GM12801 (cell line): ENCODE measurements around the gene PTGR3.

Experiments
- TF ChIP-seq, protein P1 (sequence below): IDR thresholded peaks from one replicate; pipeline ENCODE4 v1.5.1; 2011; ENCODE audit warnings: control low read depth; ENCODE audit not compliant: insufficient read length; ENCODE audit errors: extremely low read depth

Gene PTGR3

DNA sequence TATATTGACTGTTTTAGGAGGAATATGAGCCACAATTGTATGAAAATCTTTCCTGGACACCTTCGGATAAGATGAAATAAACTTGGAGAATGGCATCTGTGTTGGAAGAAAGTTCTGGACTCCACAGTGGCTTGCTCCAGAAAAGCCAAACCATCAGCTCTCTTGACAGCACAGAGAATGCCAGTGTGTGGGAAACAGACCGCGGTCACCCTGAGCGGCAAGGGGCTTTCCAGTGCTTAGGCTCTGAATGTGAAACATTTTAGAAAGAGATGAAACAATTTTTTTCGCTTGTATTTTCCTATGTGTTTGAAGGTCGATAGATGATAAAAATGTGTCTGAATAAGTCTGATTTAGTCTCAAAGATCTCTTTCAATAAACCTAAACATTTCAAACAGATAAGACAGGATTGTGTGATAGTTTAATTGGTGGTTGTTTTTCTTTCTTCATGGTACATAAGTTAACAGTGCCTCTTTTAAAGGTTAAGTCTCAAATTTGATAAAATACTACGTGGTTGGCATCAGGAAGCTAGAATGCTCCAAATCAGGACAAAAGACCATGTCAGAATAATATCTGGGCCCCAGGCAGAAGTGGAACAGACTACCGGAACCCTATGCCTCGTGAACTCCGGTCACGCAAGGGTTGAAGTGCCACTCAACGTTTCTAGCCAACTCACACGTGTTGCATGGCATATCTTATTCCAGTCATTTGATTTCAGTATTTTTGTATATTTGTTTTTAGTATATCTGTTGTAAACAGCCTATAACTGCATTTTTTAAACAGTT, 28.9 kb downstream of the PTGR3 start:
- TF ChIP-seq, protein P1, sequence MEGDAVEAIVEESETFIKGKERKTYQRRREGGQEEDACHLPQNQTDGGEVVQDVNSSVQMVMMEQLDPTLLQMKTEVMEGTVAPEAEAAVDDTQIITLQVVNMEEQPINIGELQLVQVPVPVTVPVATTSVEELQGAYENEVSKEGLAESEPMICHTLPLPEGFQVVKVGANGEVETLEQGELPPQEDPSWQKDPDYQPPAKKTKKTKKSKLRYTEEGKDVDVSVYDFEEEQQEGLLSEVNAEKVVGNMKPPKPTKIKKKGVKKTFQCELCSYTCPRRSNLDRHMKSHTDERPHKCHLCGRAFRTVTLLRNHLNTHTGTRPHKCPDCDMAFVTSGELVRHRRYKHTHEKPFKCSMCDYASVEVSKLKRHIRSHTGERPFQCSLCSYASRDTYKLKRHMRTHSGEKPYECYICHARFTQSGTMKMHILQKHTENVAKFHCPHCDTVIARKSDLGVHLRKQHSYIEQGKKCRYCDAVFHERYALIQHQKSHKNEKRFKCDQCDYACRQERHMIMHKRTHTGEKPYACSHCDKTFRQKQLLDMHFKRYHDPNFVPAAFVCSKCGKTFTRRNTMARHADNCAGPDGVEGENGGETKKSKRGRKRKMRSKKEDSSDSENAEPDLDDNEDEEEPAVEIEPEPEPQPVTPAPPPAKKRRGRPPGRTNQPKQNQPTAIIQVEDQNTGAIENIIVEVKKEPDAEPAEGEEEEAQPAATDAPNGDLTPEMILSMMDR, result no peak

DNA sequence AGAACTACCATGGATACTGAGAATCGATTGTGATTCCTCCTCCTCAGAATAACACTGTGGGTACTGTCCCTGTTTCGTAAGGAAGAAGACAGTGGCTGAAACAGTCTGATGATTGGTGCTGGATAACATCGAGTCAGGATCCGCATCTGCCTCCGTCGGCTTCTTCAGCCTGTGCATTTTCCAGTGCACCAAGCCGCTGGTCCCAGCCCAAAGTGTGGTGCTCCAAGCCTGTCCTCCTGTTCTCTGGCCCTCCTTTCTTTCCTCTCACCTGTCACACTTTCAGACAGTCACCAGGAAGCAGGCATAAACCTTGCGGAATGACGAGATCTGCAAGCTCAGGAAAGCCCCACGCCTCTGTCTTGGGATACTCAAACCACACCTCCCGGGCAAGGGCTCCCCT, 30.6 kb downstream of the PTGR3 start:
- TF ChIP-seq, protein P1, result no peak

DNA sequence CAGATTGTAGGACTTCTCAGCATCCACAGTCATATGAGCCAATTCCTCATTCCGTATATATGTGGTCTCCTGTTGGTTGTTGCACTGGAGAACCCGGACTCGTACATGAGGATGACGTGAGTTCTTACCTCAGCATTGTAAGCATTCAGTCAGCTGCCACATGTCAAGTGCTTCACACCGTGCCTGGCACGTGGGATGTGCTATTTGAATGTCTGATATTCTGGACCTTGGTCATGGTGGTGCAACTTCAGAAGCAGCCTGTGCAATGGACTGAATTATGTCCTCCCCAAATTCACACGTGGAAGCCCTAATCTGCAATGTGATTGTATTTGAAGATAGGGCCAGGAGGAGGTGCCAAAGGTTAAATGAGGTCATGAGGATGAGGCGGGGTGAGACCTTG, 32.1 kb downstream of the PTGR3 start:
- TF ChIP-seq, protein P1, result no peak

DNA sequence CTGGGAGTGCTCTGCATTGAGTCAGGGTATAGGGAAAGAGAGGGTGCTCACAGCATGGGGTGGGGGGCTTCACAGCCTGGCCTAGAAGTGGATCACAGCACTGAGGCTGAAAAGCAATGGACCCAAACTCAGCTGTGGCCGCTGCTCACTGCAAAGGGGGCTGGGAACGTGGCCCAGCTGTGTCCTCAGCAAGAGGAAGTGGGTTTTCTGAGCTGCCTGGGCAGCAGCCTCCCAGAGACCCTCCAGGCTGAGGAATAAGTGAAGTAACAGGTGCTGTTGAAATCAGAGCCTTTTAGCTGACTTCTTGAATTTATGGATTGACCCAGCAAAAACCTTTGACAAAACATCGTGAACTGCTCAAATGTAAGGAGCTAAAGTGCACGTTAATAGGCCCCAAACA, 35.2 kb downstream of the PTGR3 start:
- TF ChIP-seq, protein P1, result no peak

DNA sequence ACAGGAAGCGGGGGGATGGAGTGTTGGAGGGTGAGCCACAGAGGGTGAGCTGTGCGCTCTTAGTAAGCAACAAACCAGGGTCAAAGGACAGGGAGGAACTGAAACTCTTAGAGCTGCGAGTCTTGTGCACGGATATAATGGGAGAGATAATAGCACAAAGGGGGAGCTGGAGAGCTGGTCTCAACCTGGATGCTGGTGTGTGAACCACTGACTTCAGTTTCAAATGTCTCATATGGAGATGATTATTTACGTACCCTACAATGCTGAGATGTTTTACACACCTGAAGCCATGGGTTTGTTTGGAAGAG, 35.9 kb downstream of the PTGR3 start:
- TF ChIP-seq, protein P1, result no peak

DNA sequence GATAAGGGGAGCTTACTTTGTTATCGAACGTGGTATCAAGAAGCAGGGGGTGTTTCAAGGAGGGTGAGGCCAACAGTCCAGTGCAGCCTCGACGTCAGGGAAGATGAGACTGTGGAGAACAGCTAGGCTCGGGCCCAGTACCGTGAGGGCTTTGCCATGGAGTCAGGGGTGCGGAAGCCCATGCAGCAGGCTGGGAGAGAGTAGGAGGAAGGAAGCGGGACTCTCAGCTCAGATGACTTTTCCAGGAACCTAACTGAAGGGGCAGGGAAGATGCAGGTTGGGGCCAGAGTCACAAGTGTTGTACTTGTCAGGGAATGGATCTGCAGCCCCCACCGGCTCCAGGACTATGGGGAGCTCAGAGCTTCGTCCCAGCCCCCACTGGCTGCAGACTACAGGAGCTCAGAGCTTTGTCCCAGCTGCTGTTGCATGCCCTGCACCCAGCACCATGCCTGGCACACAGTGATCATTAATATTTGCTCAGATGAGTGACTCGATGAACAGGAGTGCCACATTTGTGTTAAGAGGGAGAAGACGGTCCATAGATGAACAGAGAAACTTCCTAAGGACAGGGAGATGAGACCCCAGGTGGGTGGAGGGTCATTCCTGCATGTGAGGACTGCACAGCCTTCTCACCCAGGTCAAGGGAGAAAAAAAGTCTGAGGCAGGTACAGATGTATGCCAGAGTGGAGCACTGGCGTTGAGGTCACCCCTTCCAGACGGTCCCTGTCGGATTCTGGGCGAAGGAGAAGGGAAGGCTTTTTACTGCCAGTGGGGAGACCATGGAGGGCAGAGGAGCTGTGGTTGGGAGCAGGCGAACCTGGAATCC, 36.4 kb downstream of the PTGR3 start:
- TF ChIP-seq, protein P1, result no peak

DNA sequence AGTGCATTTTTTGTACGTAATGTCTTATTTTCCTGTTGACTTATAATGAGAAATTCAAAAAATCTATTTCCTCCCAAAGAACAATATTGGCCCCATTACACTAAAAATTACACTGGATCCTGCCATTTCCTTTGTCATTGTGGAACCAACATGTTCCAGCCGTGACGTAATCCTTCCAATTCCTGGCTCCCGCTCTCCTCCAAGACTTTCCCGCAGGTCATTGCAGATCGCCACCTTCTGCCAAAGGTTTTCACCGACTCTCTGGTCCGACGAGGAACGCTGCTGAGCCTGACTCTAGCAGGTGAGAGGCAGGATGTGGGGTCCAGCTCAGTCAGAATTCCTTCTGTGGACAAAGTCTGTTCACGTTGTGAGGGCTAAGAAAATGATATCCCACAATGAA, 38.0 kb downstream of the PTGR3 start:
- TF ChIP-seq, protein P1, result no peak
